ES-I3 (cell line): ENCODE measurements around the gene BCL2L14.
"Not testable (repeated sequence)": the region's sequence is repeated elsewhere in the genome, so short reads cannot be mapped to it uniquely, and the experiment has no call there.

Experiments
- H3K36me3 ChIP-seq: 2 replicates; pipeline ENCODE4 v1.6.1; 2013; ENCODE audit warnings: mild to moderate bottlenecking, low read length, control low read depth, moderate library complexity; ENCODE audit not compliant: insufficient read depth
- H3K4me1 ChIP-seq: 2 replicates; pipeline ENCODE4 v1.6.1; 2013; ENCODE audit warnings: mild to moderate bottlenecking, control low read depth, low read length; ENCODE audit not compliant: insufficient read depth
- H3K9ac ChIP-seq: 2 replicates; pipeline ENCODE4 v1.6.1; 2013; ENCODE audit warnings: low read depth, mild to moderate bottlenecking, low read length, moderate library complexity
- H3K9me3 ChIP-seq: 2 replicates; pipeline ENCODE4 v1.6.1; 2013; ENCODE audit warnings: mild to moderate bottlenecking, low read length, moderate library complexity; ENCODE audit not compliant: control insufficient read depth, insufficient read depth

The BCL2L14 gene

DNA sequence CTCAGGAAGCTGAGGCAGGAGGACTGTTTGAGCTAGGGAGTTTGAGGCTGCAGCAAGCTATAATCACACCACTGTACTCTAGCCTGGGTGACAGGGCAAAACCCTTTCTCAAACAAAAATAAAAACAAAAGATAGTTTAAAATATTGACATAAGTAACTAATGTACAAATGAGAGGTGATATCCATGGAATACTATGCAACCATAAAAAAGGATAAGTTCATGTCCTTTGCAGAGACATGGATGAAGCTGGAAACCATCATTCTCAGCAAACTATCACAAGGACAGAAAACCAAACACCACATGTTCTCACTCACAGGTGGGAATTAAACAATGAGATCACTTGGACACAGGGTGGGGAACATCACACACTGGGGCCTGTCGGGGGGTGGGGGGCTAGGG lies 73.8 kb downstream of the BCL2L14 start:
- not testable (repeated sequence) for H3K9me3 ChIP-seq, H3K4me1 ChIP-seq, H3K9ac ChIP-seq
- peaks cover 11% of the 10 kb centered on the region for H3K36me3 ChIP-seq

- no peak overlapping the region for H3K9ac ChIP-seq
- H3K9me3 ChIP-seq, result no peaks in the 10 kb centered on the region
- H3K36me3 ChIP-seq, result peaks cover 19% of the 10 kb centered on the region
- H3K4me1 ChIP-seq, result no peaks in the 10 kb centered on the region
These were observed 76.4 kb downstream of the BCL2L14 start for GRCh38 chr12:12147111-12147510.
